ENCODE measurements around the gene PCIF1. TPM values are rescaled to one million over a fixed set of nuclear protein-coding genes. Genes with fewer than 3 reads are reported as not detected.

Gene PCIF1
- total RNA-seq, 1 experiment from 2014 or later: 26.8 TPM

GRCh38 chr20:45969712-45970634, 35.5 kb downstream of the PCIF1 start:
- Histone ChIP-seq H2BK5ac (ENCODE audit: insufficient read length, low read length) (no peak overlapping the region), H3K9ac (ENCODE audit: extremely low read depth, insufficient read length, low read length) (no peak overlapping the region), H2AFZ (ENCODE audit: low read length) (no peak overlapping the region), H3K4me1 (ENCODE audit: insufficient read depth, low read length) (no peaks in the 10 kb centered on the region), H3K79me1 (ENCODE audit: insufficient read depth, low read depth, low read length, poor library complexity, severe bottlenecking) (no peaks in the 10 kb centered on the region), H3K14ac (ENCODE audit: insufficient read depth, low read length) (no peak overlapping the region), H3K18ac (ENCODE audit: insufficient read length, low read depth, low read length) (peak overlapping the region; percentile 27), H3K9me3 (ENCODE audit: control insufficient read depth, low read depth, low read length) (no peaks in the 10 kb centered on the region), H2BK15ac (ENCODE audit: low read depth, low read length) (no peak overlapping the region), H3K4ac (ENCODE audit: low read depth, low read length) (no peak overlapping the region), H3K23me2 (ENCODE audit: insufficient read length, low read depth, low read length, poor library complexity, severe bottlenecking) (peaks cover 5% of the 10 kb centered on the region), H3K79me2 (ENCODE audit: insufficient read depth, low read length) (no peaks in the 10 kb centered on the region), H4K91ac (ENCODE audit: insufficient read length, low read depth, low read length) (no peak overlapping the region), H2BK20ac (ENCODE audit: low read depth, low read length, poor library complexity, severe bottlenecking) (no peak overlapping the region), H3K56ac (ENCODE audit: insufficient read length, low read depth, low read length) (no peak overlapping the region), H3K4me2 (ENCODE audit: insufficient read depth, insufficient read length, low read length) (no peak overlapping the region), H4K8ac (replicated peaks; ENCODE audit: insufficient read length, low read depth, low read length) (no peak overlapping the region), H4K5ac (ENCODE audit: insufficient read length, low read depth, low read length) (no peak overlapping the region), H3K23ac (ENCODE audit: insufficient read length, low read depth, low read length) (no peak overlapping the region), H2BK120ac (ENCODE audit: low read depth, low read length, poor library complexity, severe bottlenecking) (no peak overlapping the region), H3K27me3 (ENCODE audit: insufficient read depth, low read length) (no peaks in the 10 kb centered on the region), H3K27ac (ENCODE audit: insufficient read length, low read depth, low read length) (no peak overlapping the region), H3T11ph (ENCODE audit: low read length) (no peak overlapping the region), H2BK12ac (ENCODE audit: insufficient read length, low read depth, low read length) (no peak overlapping the region), H2AK5ac (ENCODE audit: insufficient read length, low read length) (no peak overlapping the region), H4K20me1 (ENCODE audit: control insufficient read depth, insufficient read depth, insufficient read length) (no peaks in the 10 kb centered on the region)
- Mint-ChIP-seq H3K36me3 (ENCODE audit: insufficient read depth in 1 of 3, low read depth in 3 of 3) (peaks cover 4 to 24% (median 19%) of the 10 kb centered on the region in 3 experiments; a peak in 5 of 7 replicates), H3K27me3 (ENCODE audit: low read depth) (no peaks in the 10 kb centered on the region; the same call in 1 of the 2 replicates), H3K9me3 (no peaks in the 10 kb centered on the region; a peak in 1 of 5 replicates), H3K27ac (peak overlapping the region; percentile 17 to 85 (median 80); a peak in 5 of 7 replicates), H3K4me1 (peaks cover 14 to 17% of the 10 kb centered on the region in 2 experiments), H3K4me3 (peak overlapping the region; percentile 61 to 92)
- no CpG with 5 or more reads among the region's 6 CpGs for WGBS (ENCODE audit: extremely low coverage, insufficient read length, low lambda C conversion rate)
- peak; percentile 53 for DNase-seq
- peak; percentile 75 for TF ChIP-seq CTCF (conservative IDR thresholded peaks at IDR 0.05)
